Measurements from ENCODE around the gene ITPR1. TPM values are rescaled to one million over a fixed set of nuclear protein-coding genes. Genes with fewer than 3 reads are reported as not detected.
A peak's percentile ranks its signal among the peaks of the same experiment; 100 is the strongest.

The ITPR1 gene
- total RNA-seq, 1 experiment from 2014 or later = 8.7 TPM

- intact Hi-C loops (cut with micrococcal nuclease; ENCODE audit: unreplicated experiment) = no loop called here
- POLR2A ChIA-PET = no interaction called here
- no peak for ATAC-seq
Measured at GRCh38 chr3:4741106-4741403, 247.9 kb downstream of the ITPR1 start.

GRCh38 chr3:4741404-4742307 lies 248.5 kb downstream of the ITPR1 start:
- intact Hi-C loops (cut with micrococcal nuclease; ENCODE audit: unreplicated experiment) = no loop called here
- DNase-seq (ENCODE audit: low read depth, low spot score) (peak; percentile 89), ATAC-seq (peak; percentile 78)
- in situ Hi-C loops (cut with HindIII; ENCODE audit: low pct_unique_long_range_greater_than_20kb, low sequenced_read_pairs) = no loop called here
- Histone ChIP-seq H3K27me3 (ENCODE audit: control insufficient read depth, insufficient read depth, low read length) (no peaks in the 10 kb centered on the region), H3K4me3 (ENCODE audit: low read depth in 2 of 2, low read length in 2 of 2) (no peak overlapping the region), H3K27ac (ENCODE audit: low read length) (peak overlapping the region; percentile 69), H3K9me3 (ENCODE audit: control insufficient read depth, insufficient read depth, low read depth, low read length) (no peaks in the 10 kb centered on the region), H3K36me3 (ENCODE audit: control insufficient read depth, insufficient read depth, low read length) (no peaks in the 10 kb centered on the region), H3K4me1 (ENCODE audit: control insufficient read depth, insufficient read depth, low read length) (peaks cover 21% of the 10 kb centered on the region)
- ChIA-PET POLR2A (no interaction called here), CTCF (no interaction called here)
- TF ChIP-seq REST (IDR thresholded peaks at IDR 0.05; ENCODE audit: insufficient read depth in 1 of 2, low read depth in 2 of 2, low read length in 1 of 2) (no peak), SIN3A (IDR thresholded peaks at IDR 0.05; ENCODE audit: borderline replicate concordance, insufficient read depth, low read depth, low read length) (no peak), CTCF (IDR thresholded peaks at IDR 0.05) (no peak), POLR2AphosphoS5 (IDR thresholded peaks at IDR 0.05; ENCODE audit: low read depth, low read length) (peak; percentile 25; the same call in 1 of the 2 replicates), TCF7L2 (IDR thresholded peaks at IDR 0.05; ENCODE audit: low read depth, low read length) (no peak)
- no TSS peak for BruUV-seq (replicated peaks)

More at GRCh38 chr3:4741106-4741403, 247.9 kb downstream of the ITPR1 start:
- H3K36me3 ChIP-seq (ENCODE audit: control insufficient read depth, insufficient read depth, low read length) = no peaks in the 10 kb centered on the region
- CTCF ChIA-PET = no interaction called here
- no peaks in the 10 kb centered on the region for H3K9me3 ChIP-seq (ENCODE audit: control insufficient read depth, insufficient read depth, low read depth, low read length)
- peaks cover 21% of the 10 kb centered on the region for H3K4me1 ChIP-seq (ENCODE audit: control insufficient read depth, insufficient read depth, low read length)
- no peak overlapping the region for H3K4me3 ChIP-seq (ENCODE audit: low read depth in 2 of 2, low read length in 2 of 2)
- peak overlapping the region; percentile 69 for H3K27ac ChIP-seq (ENCODE audit: low read length)
- no peaks in the 10 kb centered on the region for H3K27me3 ChIP-seq (ENCODE audit: control insufficient read depth, insufficient read depth, low read length)
- TF ChIP-seq CTCF (IDR thresholded peaks at IDR 0.05) (no peak), TCF7L2 (IDR thresholded peaks at IDR 0.05; ENCODE audit: low read depth, low read length) (no peak), POLR2AphosphoS5 (IDR thresholded peaks at IDR 0.05; ENCODE audit: low read depth, low read length) (no peak), REST (IDR thresholded peaks at IDR 0.05; ENCODE audit: insufficient read depth in 1 of 2, low read depth in 2 of 2, low read length in 1 of 2) (no peak), SIN3A (IDR thresholded peaks at IDR 0.05; ENCODE audit: borderline replicate concordance, insufficient read depth, low read depth, low read length) (no peak)
- no peak for DNase-seq (ENCODE audit: low read depth, low spot score)
- in situ Hi-C loops (cut with HindIII; ENCODE audit: low pct_unique_long_range_greater_than_20kb, low sequenced_read_pairs) = no loop called here
- BruUV-seq (replicated peaks) = no TSS peak

All from Panc1 (cell line).